Activated T-cell treated with anti-CD3 and anti-CD28 coated beads for 1 hour (primary cell): ENCODE measurements around the gene KCNG2.
"Not testable (repeated sequence)": the region's sequence is repeated elsewhere in the genome, so short reads cannot be mapped to it uniquely, and the experiment has no call there.

Experiments
- DNase-seq: peaks from one replicate; pipeline ENCODE4 v3.0.0-alpha.2; 2020; ENCODE audit warnings: low read depth

The KCNG2 gene

GRCh38 chr18:79872527-79873444, 75.0 kb downstream of the KCNG2 start:
- DNase-seq = no peak

GRCh38 chr18:79873449-79874110, 75.8 kb downstream of the KCNG2 start:
- DNase-seq = no peak

- DNase-seq = no peak
Measured at GRCh38 chr18:79874553-79875530, 77.1 kb downstream of the KCNG2 start.

GRCh38 chr18:79875531-79875919, 77.8 kb downstream of the KCNG2 start:
- DNase-seq = no peak

- DNase-seq = no peak
Measured at GRCh38 chr18:79875931-79876461, 78.3 kb downstream of the KCNG2 start.

GRCh38 chr18:79876497-79876896, 78.8 kb downstream of the KCNG2 start:
- DNase-seq = no peak

- DNase-seq = no peak
Measured at GRCh38 chr18:79877163-79878091, 79.7 kb downstream of the KCNG2 start.

GRCh38 chr18:79878246-79878645, 80.5 kb downstream of the KCNG2 start:
- not testable (repeated sequence) for DNase-seq

- DNase-seq = no peak
Measured at GRCh38 chr18:79878741-79879378, 81.1 kb downstream of the KCNG2 start.

GRCh38 chr18:79879566-79879965, 81.8 kb downstream of the KCNG2 start:
- DNase-seq = no peak

GRCh38 chr18:79881695-79882094, 84.0 kb downstream of the KCNG2 start:
- no peak for DNase-seq

- DNase-seq = no peak
Measured at GRCh38 chr18:79882522-79883241, 84.9 kb downstream of the KCNG2 start.

- no peak for DNase-seq
Measured at GRCh38 chr18:79883461-79884293, 85.9 kb downstream of the KCNG2 start.

- DNase-seq = no peak
Measured at GRCh38 chr18:79884294-79884962, 86.7 kb downstream of the KCNG2 start.

- DNase-seq = no peak
Measured at GRCh38 chr18:79884963-79885728, 87.4 kb downstream of the KCNG2 start.

GRCh38 chr18:79887181-79888000, 89.7 kb downstream of the KCNG2 start:
- DNase-seq = no peak
